Forelimb muscle (tissue), 1 donor: ENCODE measurements around the gene WIF1. TPM values are rescaled to one million over a fixed set of nuclear protein-coding genes. Genes with fewer than 3 reads are reported as not detected.

Experiments
- DNase-seq: peaks from one replicate; pipeline ENCODE4 v3.0.0-alpha.2; 2013; ENCODE audit warnings: low read depth
- polyA plus RNA-seq: library from polyadenylated mRNA; unstranded; fragments of 120-200 nt; gene quantifications from one replicate; pipeline ENCODE4 v1.2.1, GENCODE V29; 2013; ENCODE audit not compliant: insufficient read length

Gene WIF1
- polyA plus RNA-seq = 0.40 TPM

- no peak for DNase-seq
Observed at GRCh38 chr12:65121049-65121955, at the start of gene WIF1. Gene WIF1 (minus strand): TSS chr12:65121305. CDS start chr12:65121191, 114 bp downstream.

GRCh38 chr12:65170209-65170881 lies 49.2 kb upstream of the WIF1 start:
- DNase-seq = no peak

GRCh38 chr12:65169320-65170208 lies 48.5 kb upstream of the WIF1 start, which contains the start of gene LEMD3:
Gene LEMD3 (plus strand): TSS chr12:65169583. CDS start chr12:65169597, 14 bp downstream.
- peak; percentile 81 for DNase-seq

GRCh38 chr12:65168681-65169319 lies 47.7 kb upstream of the WIF1 start:
- DNase-seq = no peak

- DNase-seq = no peak
Observed at GRCh38 chr12:65164774-65165173, 43.7 kb upstream of the WIF1 start.

- no peak for DNase-seq
Observed at GRCh38 chr12:65164244-65164643, 43.1 kb upstream of the WIF1 start.

- no peak for DNase-seq
Observed at GRCh38 chr12:65162609-65163008, 41.5 kb upstream of the WIF1 start.

- no peak for DNase-seq
Observed at GRCh38 chr12:65157091-65157490, 36.0 kb upstream of the WIF1 start.

GRCh38 chr12:65156366-65156841 lies 35.3 kb upstream of the WIF1 start:
- DNase-seq = no peak

GRCh38 chr12:65155784-65156183 lies 34.7 kb upstream of the WIF1 start:
- DNase-seq = no peak

- DNase-seq = no peak
Observed at GRCh38 chr12:65152596-65152995, 31.5 kb upstream of the WIF1 start.

GRCh38 chr12:65152012-65152411 lies 30.9 kb upstream of the WIF1 start:
- DNase-seq = no peak

GRCh38 chr12:65147312-65147905 lies 26.3 kb upstream of the WIF1 start:
- no peak for DNase-seq

- no peak for DNase-seq
Observed at GRCh38 chr12:65140738-65141137, 19.6 kb upstream of the WIF1 start.

GRCh38 chr12:65139389-65139788 lies 18.3 kb upstream of the WIF1 start:
- no peak for DNase-seq

GRCh38 chr12:65133879-65134278 lies 12.8 kb upstream of the WIF1 start:
- DNase-seq = no peak

GRCh38 chr12:65126482-65126881 lies 5.4 kb upstream of the WIF1 start:
- no peak for DNase-seq

- DNase-seq = no peak
Observed at GRCh38 chr12:65125975-65126374, 4.9 kb upstream of the WIF1 start.

GRCh38 chr12:65125247-65125646 lies 4.1 kb upstream of the WIF1 start:
- DNase-seq = no peak

GRCh38 chr12:65123435-65124063 lies 2.4 kb upstream of the WIF1 start:
- peak; percentile 16 for DNase-seq
